ENCODE data around the gene IGFL4. TPM values are rescaled to one million over a fixed set of nuclear protein-coding genes. Genes with fewer than 3 reads are reported as not detected.
"Not testable (repeated sequence)": the region's sequence is repeated elsewhere in the genome, so short reads cannot be mapped to it uniquely, and the experiment has no call there.

Gene IGFL4
- total RNA-seq: not detected

- Mint-ChIP-seq H3K9me3 (ENCODE audit: insufficient read depth) (no peaks in the 10 kb centered on the region), H3K36me3 (ENCODE audit: low read depth) (no peaks in the 10 kb centered on the region), H3K4me1 (ENCODE audit: low read depth) (no peaks in the 10 kb centered on the region), H3K27ac (no peak within 1 kb of the TSS), H3K27me3 (ENCODE audit: low read depth) (peaks cover 25% of the 10 kb centered on the region), H3K4me3 (no peak within 1 kb of the TSS)
- ATAC-seq (no peak), DNase-seq (no peak)
- CTCF ChIA-PET: interaction anchor here (1.3 to 1.4 kb wide), 3 partner anchors 9 to 214 kb away, joined by 3 to 5 read pairs (median 4); no protein-coding TSS in a partner anchor
- POLR2A ChIA-PET: no interaction called here
Measured at GRCh38 chr19:46040952-46041500, at the start of gene IGFL4. Gene IGFL4 (minus strand): TSS chr19:46041002. CDS start chr19:46040962, 40 bp downstream.

GRCh38 chr19:46090444-46090843 lies 49.6 kb upstream of the IGFL4 start:
- H3K27ac Mint-ChIP-seq: no peak overlapping the region
- peaks cover 13% of the 10 kb centered on the region for H3K9me3 Mint-ChIP-seq (ENCODE audit: insufficient read depth)
- no peaks in the 10 kb centered on the region for H3K4me1 Mint-ChIP-seq (ENCODE audit: low read depth)
- ChIA-PET POLR2A (no interaction called here), CTCF (no interaction called here)
- no peak overlapping the region for H3K4me3 Mint-ChIP-seq
- H3K27me3 Mint-ChIP-seq (ENCODE audit: low read depth): peaks cover 34% of the 10 kb centered on the region
- H3K36me3 Mint-ChIP-seq (ENCODE audit: low read depth): no peaks in the 10 kb centered on the region
- ATAC-seq (no peak), DNase-seq (no peak)

- CTCF ChIA-PET: no interaction called here
Measured at GRCh38 chr19:46089432-46089831, 48.6 kb upstream of the IGFL4 start.

GRCh38 chr19:46088101-46088500 lies 47.3 kb upstream of the IGFL4 start:
- peaks cover 16% of the 10 kb centered on the region for H3K9me3 Mint-ChIP-seq (ENCODE audit: insufficient read depth)
- DNase-seq: no peak
- ATAC-seq: no peak
- no peak overlapping the region for H3K4me3 Mint-ChIP-seq
- POLR2A ChIA-PET: interaction anchor here (0.6 kb wide), 1 partner anchor 512 kb away, joined by 4 read pairs; no protein-coding TSS in a partner anchor
- H3K4me1 Mint-ChIP-seq (ENCODE audit: low read depth): no peaks in the 10 kb centered on the region
- no peaks in the 10 kb centered on the region for H3K36me3 Mint-ChIP-seq (ENCODE audit: low read depth)
- CTCF ChIA-PET: no interaction called here
- H3K27me3 Mint-ChIP-seq (ENCODE audit: low read depth): peaks cover 37% of the 10 kb centered on the region
- H3K27ac Mint-ChIP-seq: no peak overlapping the region

More at GRCh38 chr19:46089432-46089831, 48.6 kb upstream of the IGFL4 start:
- POLR2A ChIA-PET: no interaction called here
- no peak overlapping the region for H3K27ac Mint-ChIP-seq
- no peaks in the 10 kb centered on the region for H3K36me3 Mint-ChIP-seq (ENCODE audit: low read depth)
- ATAC-seq (no peak), DNase-seq (no peak)
- H3K9me3 Mint-ChIP-seq (ENCODE audit: insufficient read depth): peaks cover 16% of the 10 kb centered on the region
- no peaks in the 10 kb centered on the region for H3K4me1 Mint-ChIP-seq (ENCODE audit: low read depth)
- peaks cover 32% of the 10 kb centered on the region for H3K27me3 Mint-ChIP-seq (ENCODE audit: low read depth)
- H3K4me3 Mint-ChIP-seq: no peak overlapping the region

- Mint-ChIP-seq H3K27ac (no peak overlapping the region), H3K9me3 (ENCODE audit: insufficient read depth) (peaks cover 16% of the 10 kb centered on the region), H3K4me1 (ENCODE audit: low read depth) (no peaks in the 10 kb centered on the region), H3K36me3 (ENCODE audit: low read depth) (no peaks in the 10 kb centered on the region), H3K27me3 (ENCODE audit: low read depth) (peaks cover 42% of the 10 kb centered on the region), H3K4me3 (no peak overlapping the region)
- DNase-seq: no peak
- ChIA-PET POLR2A (no interaction called here), CTCF (no interaction called here)
- ATAC-seq: no peak
Measured at GRCh38 chr19:46085888-46086287, 45.1 kb upstream of the IGFL4 start.

- POLR2A ChIA-PET: no interaction called here
Measured at GRCh38 chr19:46082728-46083050, 41.9 kb upstream of the IGFL4 start.

GRCh38 chr19:46081928-46082727 lies 41.3 kb upstream of the IGFL4 start:
- H3K27me3 Mint-ChIP-seq (ENCODE audit: low read depth): peaks cover 52% of the 10 kb centered on the region
- no peaks in the 10 kb centered on the region for H3K4me1 Mint-ChIP-seq (ENCODE audit: low read depth)
- no peak overlapping the region for H3K4me3 Mint-ChIP-seq
- CTCF ChIA-PET: interaction anchor here (0.9 to 1.3 kb wide), 3 partner anchors 19 to 183 kb away, joined by 3 to 7 read pairs (median 3); no protein-coding TSS in a partner anchor
- no peak for ATAC-seq
- no peak for DNase-seq
- H3K36me3 Mint-ChIP-seq (ENCODE audit: low read depth): peaks cover 2% of the 10 kb centered on the region
- H3K9me3 Mint-ChIP-seq (ENCODE audit: insufficient read depth): peaks cover 19% of the 10 kb centered on the region
- no peak overlapping the region for H3K27ac Mint-ChIP-seq
- POLR2A ChIA-PET: no interaction called here

More at GRCh38 chr19:46082728-46083050, 41.9 kb upstream of the IGFL4 start:
- H3K4me3 Mint-ChIP-seq: no peak overlapping the region
- no peak overlapping the region for H3K27ac Mint-ChIP-seq
- CTCF ChIA-PET: interaction anchor here (0.9 to 1.3 kb wide), 3 partner anchors 19 to 182 kb away, joined by 3 to 7 read pairs (median 3); no protein-coding TSS in a partner anchor
- no peaks in the 10 kb centered on the region for H3K4me1 Mint-ChIP-seq (ENCODE audit: low read depth)
- DNase-seq (no peak), ATAC-seq (no peak)
- H3K36me3 Mint-ChIP-seq (ENCODE audit: low read depth): peaks cover 2% of the 10 kb centered on the region
- peaks cover 49% of the 10 kb centered on the region for H3K27me3 Mint-ChIP-seq (ENCODE audit: low read depth)
- peaks cover 22% of the 10 kb centered on the region for H3K9me3 Mint-ChIP-seq (ENCODE audit: insufficient read depth)

GRCh38 chr19:46080561-46080960 lies 39.8 kb upstream of the IGFL4 start:
- ChIA-PET CTCF (interaction anchor here (2.5 to 3.3 kb wide), 2 partner anchors 52 to 184 kb away, joined by 7 to 19 read pairs; no protein-coding TSS in a partner anchor), POLR2A (interaction anchor here (0.6 kb wide), 1 partner anchor 325 kb away, joined by 3 read pairs; no protein-coding TSS in a partner anchor)
- Mint-ChIP-seq H3K36me3 (ENCODE audit: low read depth) (peaks cover 2% of the 10 kb centered on the region), H3K4me3 (no peak overlapping the region), H3K9me3 (ENCODE audit: insufficient read depth) (peaks cover 10% of the 10 kb centered on the region), H3K4me1 (ENCODE audit: low read depth) (no peaks in the 10 kb centered on the region), H3K27ac (no peak overlapping the region), H3K27me3 (ENCODE audit: low read depth) (peaks cover 61% of the 10 kb centered on the region)
- ATAC-seq (no peak), DNase-seq (no peak)

- H3K4me3 Mint-ChIP-seq: no peak overlapping the region
- H3K9me3 Mint-ChIP-seq (ENCODE audit: insufficient read depth): peaks cover 6% of the 10 kb centered on the region
- ChIA-PET POLR2A (no interaction called here), CTCF (interaction anchor here (0.7 to 3.3 kb wide), 3 partner anchors 51 to 185 kb away, joined by 3 to 19 read pairs (median 7); no protein-coding TSS in a partner anchor)
- H3K27ac Mint-ChIP-seq: no peak overlapping the region
- no peaks in the 10 kb centered on the region for H3K4me1 Mint-ChIP-seq (ENCODE audit: low read depth)
- ATAC-seq (no peak), DNase-seq (no peak)
- H3K27me3 Mint-ChIP-seq (ENCODE audit: low read depth): peaks cover 61% of the 10 kb centered on the region
- H3K36me3 Mint-ChIP-seq (ENCODE audit: low read depth): peaks cover 2% of the 10 kb centered on the region
Measured at GRCh38 chr19:46079576-46079975, 38.8 kb upstream of the IGFL4 start.

- ATAC-seq; H3K36me3 Mint-ChIP-seq (ENCODE audit: low read depth); H3K27ac Mint-ChIP-seq; H3K4me3 Mint-ChIP-seq; H3K4me1 Mint-ChIP-seq (ENCODE audit: low read depth); H3K9me3 Mint-ChIP-seq (ENCODE audit: insufficient read depth): not testable (repeated sequence)
- CTCF ChIA-PET: interaction anchor here (0.6 to 3.3 kb wide), 11 partner anchors 19 to 435 kb away, joined by 3 to 19 read pairs (median 3); no protein-coding TSS in a partner anchor
- DNase-seq: peak; percentile 29
- peaks cover 61% of the 10 kb centered on the region for H3K27me3 Mint-ChIP-seq (ENCODE audit: low read depth)
- POLR2A ChIA-PET: interaction anchor here (0.8 kb wide), 1 partner anchor 125 kb away, joined by 3 read pairs; no protein-coding TSS in a partner anchor
Measured at GRCh38 chr19:46078573-46079332, 38.0 kb upstream of the IGFL4 start.

- POLR2A ChIA-PET: interaction anchor here (0.8 kb wide), 1 partner anchor 126 kb away, joined by 3 read pairs; no protein-coding TSS in a partner anchor
- H3K36me3 Mint-ChIP-seq (ENCODE audit: low read depth): peaks cover 2% of the 10 kb centered on the region
- H3K27ac Mint-ChIP-seq: no peak overlapping the region
- CTCF ChIA-PET: interaction anchor here (0.6 to 3.3 kb wide), 11 partner anchors 20 to 436 kb away, joined by 3 to 19 read pairs (median 3); no protein-coding TSS in a partner anchor
- no peaks in the 10 kb centered on the region for H3K4me1 Mint-ChIP-seq (ENCODE audit: low read depth)
- no peak overlapping the region for H3K4me3 Mint-ChIP-seq
- H3K9me3 Mint-ChIP-seq (ENCODE audit: insufficient read depth): peaks cover 6% of the 10 kb centered on the region
- H3K27me3 Mint-ChIP-seq (ENCODE audit: low read depth): peaks cover 63% of the 10 kb centered on the region
- ATAC-seq (no peak), DNase-seq (no peak)
Measured at GRCh38 chr19:46077815-46078167, 37.0 kb upstream of the IGFL4 start.
